Mesothelial cell of epicardium (in vitro differentiated cells): ENCODE measurements around the gene ZNF732. TPM values are rescaled to one million over a fixed set of nuclear protein-coding genes. Genes with fewer than 3 reads are reported as not detected.

ENCODE experiments used
- DNase-seq, 2 experiments: peaks; one replicate each; pipeline ENCODE4 v3.0.0; 2021; ENCODE audit warnings: low spot score in 2 of 2; ENCODE audit not compliant: unreplicated experiment in 2 of 2
- H3K27ac Mint-ChIP-seq: 2 replicates; pipeline ENCODE4 v1.8.0; 2021; ENCODE audit warnings: mixed read lengths
- H3K27me3 Mint-ChIP-seq: 2 replicates; pipeline ENCODE4 v1.8.0; 2021; ENCODE audit warnings: low read depth, mixed read lengths
- H3K36me3 Mint-ChIP-seq: 2 replicates; pipeline ENCODE4 v1.8.0; 2021; ENCODE audit warnings: mixed read lengths
- H3K4me1 Mint-ChIP-seq: 2 replicates; pipeline ENCODE4 v1.8.0; 2021; ENCODE audit warnings: mixed read lengths
- H3K4me3 Mint-ChIP-seq: 2 replicates; pipeline ENCODE4 v1.8.0; 2021; ENCODE audit warnings: mild to moderate bottlenecking, moderate library complexity, mixed read lengths
- H3K9me3 Mint-ChIP-seq: 2 replicates; pipeline ENCODE4 v1.8.0; 2021; ENCODE audit warnings: mixed read lengths
- microRNA-seq: library from miRNA; unstranded; fragments of <30 nt; microRNA quantifications from one replicate; pipeline ENCODE4 v1.2.0, GENCODE V29; 2021; ENCODE audit warnings: inconsistent platforms, mixed read lengths
- total RNA-seq: library from RNA; stranded (reverse); gene quantifications from 3 replicates; pipeline ENCODE4 v1.2.1, GENCODE V29; 2021
- TF ChIP-seq, protein P1 (sequence below): fragments of 200-600 bp; sonication (generic); IDR thresholded peaks from one replicate; pipeline ENCODE4 v1.5.0; 2021; ENCODE audit warnings: antibody characterized with exemption; ENCODE audit not compliant: unreplicated experiment

ZNF732 gene
- total RNA-seq, 1 donor from 2014 or later, result 2.7 TPM

DNA sequence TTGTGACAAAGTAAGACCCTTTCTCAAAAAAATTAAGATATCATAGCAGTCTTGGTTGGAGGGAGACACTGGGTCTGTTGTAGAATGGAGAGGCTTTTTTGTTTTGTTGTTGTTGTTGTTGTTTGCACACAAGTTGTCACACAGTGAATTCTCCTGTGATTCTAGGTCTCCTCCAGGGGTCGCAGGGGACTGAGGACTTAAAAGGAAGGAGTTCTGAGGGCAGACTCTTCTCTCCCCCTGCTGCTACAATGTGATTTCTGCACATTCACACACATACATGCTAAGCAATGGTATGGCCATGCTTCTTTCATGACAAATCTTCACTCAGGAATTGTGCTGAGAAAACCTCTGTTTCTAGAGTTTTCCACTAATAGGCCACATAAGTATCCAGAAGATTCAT lies 71.1 kb downstream of the ZNF732 start:
- Mint-ChIP-seq H3K4me3 (no peak overlapping the region), H3K27me3 (no peaks in the 10 kb centered on the region), H3K9me3 (peaks cover 78% of the 10 kb centered on the region), H3K36me3 (peaks cover 48% of the 10 kb centered on the region), H3K4me1 (no peaks in the 10 kb centered on the region), H3K27ac (no peak overlapping the region)
- TF ChIP-seq, protein P1, sequence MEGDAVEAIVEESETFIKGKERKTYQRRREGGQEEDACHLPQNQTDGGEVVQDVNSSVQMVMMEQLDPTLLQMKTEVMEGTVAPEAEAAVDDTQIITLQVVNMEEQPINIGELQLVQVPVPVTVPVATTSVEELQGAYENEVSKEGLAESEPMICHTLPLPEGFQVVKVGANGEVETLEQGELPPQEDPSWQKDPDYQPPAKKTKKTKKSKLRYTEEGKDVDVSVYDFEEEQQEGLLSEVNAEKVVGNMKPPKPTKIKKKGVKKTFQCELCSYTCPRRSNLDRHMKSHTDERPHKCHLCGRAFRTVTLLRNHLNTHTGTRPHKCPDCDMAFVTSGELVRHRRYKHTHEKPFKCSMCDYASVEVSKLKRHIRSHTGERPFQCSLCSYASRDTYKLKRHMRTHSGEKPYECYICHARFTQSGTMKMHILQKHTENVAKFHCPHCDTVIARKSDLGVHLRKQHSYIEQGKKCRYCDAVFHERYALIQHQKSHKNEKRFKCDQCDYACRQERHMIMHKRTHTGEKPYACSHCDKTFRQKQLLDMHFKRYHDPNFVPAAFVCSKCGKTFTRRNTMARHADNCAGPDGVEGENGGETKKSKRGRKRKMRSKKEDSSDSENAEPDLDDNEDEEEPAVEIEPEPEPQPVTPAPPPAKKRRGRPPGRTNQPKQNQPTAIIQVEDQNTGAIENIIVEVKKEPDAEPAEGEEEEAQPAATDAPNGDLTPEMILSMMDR, result no peak
- DNase-seq, result no peak

DNA sequence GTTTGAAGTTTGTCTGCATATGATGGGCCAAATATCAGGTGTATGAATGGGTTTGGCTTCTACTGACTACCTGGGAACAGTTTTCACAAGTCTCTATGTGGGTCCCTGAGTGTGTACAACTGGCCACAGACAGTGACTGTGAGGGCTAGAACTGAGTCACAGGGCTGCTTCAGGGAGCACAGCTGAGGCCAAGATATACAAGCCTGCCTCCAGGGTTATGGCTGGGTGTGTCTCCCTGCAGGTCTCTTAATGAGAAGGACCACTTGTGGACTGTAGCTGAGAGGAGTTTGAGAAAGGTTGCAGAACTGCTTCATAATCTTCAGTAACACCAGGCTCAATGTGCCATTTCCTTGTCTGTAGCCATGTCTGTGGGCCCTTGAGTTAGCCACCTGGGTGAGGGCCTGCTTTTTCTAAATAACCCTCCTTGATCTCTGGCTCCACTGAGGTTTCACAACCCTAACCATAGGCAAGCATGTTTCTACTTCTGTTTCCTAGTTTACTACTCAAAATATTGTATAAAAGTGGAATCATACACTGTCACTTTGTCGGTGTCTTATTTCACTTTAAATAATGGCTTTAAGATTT lies 81.3 kb downstream of the ZNF732 start:
- no peak for DNase-seq
- H3K36me3 Mint-ChIP-seq, result peaks cover 28% of the 10 kb centered on the region
- H3K27me3 Mint-ChIP-seq, result no peaks in the 10 kb centered on the region
- H3K27ac Mint-ChIP-seq, result no peak overlapping the region
- no peak overlapping the region for H3K4me3 Mint-ChIP-seq
- TF ChIP-seq, protein P1, result no peak
- no peaks in the 10 kb centered on the region for H3K4me1 Mint-ChIP-seq
- peaks cover 50% of the 10 kb centered on the region for H3K9me3 Mint-ChIP-seq

Small RNA genes within 50 kb of the gene (microRNA-seq; reads per million reads assigned to microRNA genes)
- gene MIR571, result not detected

Other genes with a start within 250 kb of the ZNF732 start
- gene ZNF718, start 181.0 kb downstream of the ZNF732 start, total RNA-seq, result 10.1 to 11.1 TPM (median 10.8 TPM) in 3 replicates
- gene ZNF141, start 32.3 kb upstream of the ZNF732 start, total RNA-seq, result 28.1 to 32.5 TPM (median 29.8 TPM) in 3 replicates
- gene ZNF721, start 193.7 kb upstream of the ZNF732 start, total RNA-seq, result 55.9 to 56.9 TPM (median 56.0 TPM) in 3 replicates
- gene PIGG, start 193.7 kb upstream of the ZNF732 start, total RNA-seq, result 89.7 to 95.7 TPM (median 91.0 TPM) in 3 replicates